GM21528 (cell line): Measurements from ENCODE around the gene TRIM2.

Experiments used
- ATAC-seq: cut with Tn5 transposase; IDR thresholded peaks from one replicate; pipeline ENCODE4 v1.9.1; 2021; ENCODE audit warnings: mild to moderate bottlenecking, moderate library complexity; ENCODE audit not compliant: unreplicated experiment, low FRiP score

Gene TRIM2

GRCh38 chr4:153362184-153362583 is 157.9 kb downstream of the TRIM2 start:
- ATAC-seq, result no peak

GRCh38 chr4:153364061-153364460 is 159.8 kb downstream of the TRIM2 start:
- no peak for ATAC-seq

- ATAC-seq, result no peak
These were observed 160.8 kb downstream of the TRIM2 start for GRCh38 chr4:153365003-153365402.

GRCh38 chr4:153366486-153366885 is 162.2 kb downstream of the TRIM2 start:
- ATAC-seq, result no peak

GRCh38 chr4:153367092-153367491 is 162.8 kb downstream of the TRIM2 start:
- no peak for ATAC-seq

- no peak for ATAC-seq
These were observed 164.8 kb downstream of the TRIM2 start for GRCh38 chr4:153369021-153369420.

- no peak for ATAC-seq
These were observed 167.5 kb downstream of the TRIM2 start for GRCh38 chr4:153371701-153372234.

GRCh38 chr4:153372967-153373562 is 168.8 kb downstream of the TRIM2 start:
- ATAC-seq, result no peak

GRCh38 chr4:153374442-153374841 is 170.2 kb downstream of the TRIM2 start:
- ATAC-seq, result no peak

- ATAC-seq, result no peak
These were observed 171.1 kb downstream of the TRIM2 start for GRCh38 chr4:153375303-153375702.

- ATAC-seq, result no peak
These were observed 178.9 kb downstream of the TRIM2 start for GRCh38 chr4:153383131-153383530.

GRCh38 chr4:153384160-153384559 is 179.9 kb downstream of the TRIM2 start:
- ATAC-seq, result no peak

- ATAC-seq, result no peak
These were observed 181.5 kb downstream of the TRIM2 start for GRCh38 chr4:153385784-153386183.

- ATAC-seq, result no peak
These were observed 183.7 kb downstream of the TRIM2 start for GRCh38 chr4:153387981-153388380.
